OCI-LY7 (cell line): ENCODE data around the gene KCNAB2.

ENCODE experiments used
- EZH2phosphoT487 ChIP-seq: fragments of 200-600 bp; sonication (generic); IDR thresholded peaks from 2 replicates; pipeline ENCODE4 v1.6.1; 2018; ENCODE audit warnings: low read depth, borderline replicate concordance, mild to moderate bottlenecking, mixed run types, antibody characterized with exemption, low read length, moderate library complexity, mixed read lengths
- TF ChIP-seq, protein P1 (sequence below): fragments of 200-600 bp; sonication (generic); conservative IDR thresholded peaks from 2 replicates; pipeline ENCODE4 v1.5.1; 2014; ENCODE audit warnings: mild to moderate bottlenecking, antibody characterized with exemption, low read length, moderate library complexity, mixed read lengths

DNA sequence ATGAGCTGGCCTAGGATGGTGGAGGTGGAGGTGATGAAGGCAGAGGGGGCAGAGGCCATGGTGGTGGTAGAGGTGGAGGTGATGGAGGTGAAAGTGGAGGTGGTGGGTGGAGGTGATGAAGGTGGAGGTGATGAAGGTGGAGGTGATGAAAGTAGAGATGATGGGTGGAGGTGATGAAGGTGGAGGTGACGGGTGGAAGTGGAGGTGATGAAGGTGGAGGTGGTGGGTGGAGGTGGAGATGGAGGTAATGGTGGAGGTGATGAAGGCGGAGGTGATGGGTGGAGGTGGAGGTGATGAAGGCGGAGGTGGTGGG is 33.8 kb upstream of the KCNAB2 start:
- TF ChIP-seq, protein P1, sequence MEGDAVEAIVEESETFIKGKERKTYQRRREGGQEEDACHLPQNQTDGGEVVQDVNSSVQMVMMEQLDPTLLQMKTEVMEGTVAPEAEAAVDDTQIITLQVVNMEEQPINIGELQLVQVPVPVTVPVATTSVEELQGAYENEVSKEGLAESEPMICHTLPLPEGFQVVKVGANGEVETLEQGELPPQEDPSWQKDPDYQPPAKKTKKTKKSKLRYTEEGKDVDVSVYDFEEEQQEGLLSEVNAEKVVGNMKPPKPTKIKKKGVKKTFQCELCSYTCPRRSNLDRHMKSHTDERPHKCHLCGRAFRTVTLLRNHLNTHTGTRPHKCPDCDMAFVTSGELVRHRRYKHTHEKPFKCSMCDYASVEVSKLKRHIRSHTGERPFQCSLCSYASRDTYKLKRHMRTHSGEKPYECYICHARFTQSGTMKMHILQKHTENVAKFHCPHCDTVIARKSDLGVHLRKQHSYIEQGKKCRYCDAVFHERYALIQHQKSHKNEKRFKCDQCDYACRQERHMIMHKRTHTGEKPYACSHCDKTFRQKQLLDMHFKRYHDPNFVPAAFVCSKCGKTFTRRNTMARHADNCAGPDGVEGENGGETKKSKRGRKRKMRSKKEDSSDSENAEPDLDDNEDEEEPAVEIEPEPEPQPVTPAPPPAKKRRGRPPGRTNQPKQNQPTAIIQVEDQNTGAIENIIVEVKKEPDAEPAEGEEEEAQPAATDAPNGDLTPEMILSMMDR, result no peak
- no peak for TF ChIP-seq EZH2phosphoT487
